H1 (cell line): ENCODE results near the gene GFY. TPM values are rescaled to one million over a fixed set of nuclear protein-coding genes. Genes with fewer than 3 reads are reported as not detected.
A peak's percentile ranks its signal among the peaks of the same experiment; 100 is the strongest.

Experiments
- CTCF ChIA-PET: fragments of 300-600 bp; sonication (Branson Sonifier 250); formaldehyde crosslinking; loops from one replicate; lab custom pipeline; 2021; ENCODE audit not compliant: partially characterized antibody; lab: Charles Lee
- POLR2A ChIA-PET: fragments of 300-600 bp; sonication (Branson Sonifier 250); formaldehyde crosslinking; loops from one replicate; lab custom pipeline; 2021; ENCODE audit warnings: inconsistent platforms; ENCODE audit not compliant: partially characterized antibody; lab: Charles Lee
- DNase-seq, 2 experiments: peaks; one replicate each; pipeline versions ENCODE4 v3.0.0 to v3.0.0-alpha.2; 2010 to 2022; ENCODE audit warnings: low spot score in 2 of 2, low read depth in 1 of 2, mixed read lengths in 1 of 2
- FAIRE-seq: peaks from 2 replicates; lab custom pipeline; 2011; peaks lifted over from hg19 to GRCh38; lab: Jason Lieb, UNC
- H2AFZ ChIP-seq: 2 replicates; pipeline ENCODE4 v1.8.1; 2012; ENCODE audit warnings: low read length, inconsistent platforms
- H2AK5ac ChIP-seq: 2 replicates; pipeline ENCODE4 v1.6.1; 2013; ENCODE audit warnings: low read depth, low read length
- H2BK120ac ChIP-seq: replicated peaks from 2 replicates; pipeline ENCODE3; 2013; ENCODE audit warnings: low read depth, low read length, inconsistent platforms
- H2BK12ac ChIP-seq: 2 replicates; pipeline ENCODE4 v1.6.1; 2013; ENCODE audit warnings: low read depth, low read length
- H2BK15ac ChIP-seq: 2 replicates; pipeline ENCODE4 v1.6.1; 2013; ENCODE audit warnings: low read length
- H2BK20ac ChIP-seq: 2 replicates; pipeline ENCODE4 v1.6.1; 2013; ENCODE audit warnings: low read length
- H2BK5ac ChIP-seq: 2 replicates; pipeline ENCODE4 v1.6.1; 2013; ENCODE audit warnings: low read depth, low read length
- H3K14ac ChIP-seq: 2 replicates; pipeline ENCODE4 v1.6.1; 2013; ENCODE audit warnings: inconsistent platforms; ENCODE audit not compliant: insufficient read length
- H3K18ac ChIP-seq: 2 replicates; pipeline ENCODE4 v1.6.1; 2013; ENCODE audit warnings: low read length; ENCODE audit errors: extremely low read depth
- H3K23ac ChIP-seq: 2 replicates; pipeline ENCODE4 v1.6.1; 2013; ENCODE audit warnings: inconsistent platforms; ENCODE audit not compliant: insufficient read length
- H3K23me2 ChIP-seq: 2 replicates; pipeline ENCODE4 v1.6.1; 2013; ENCODE audit warnings: low read depth, low read length
- H3K27ac ChIP-seq: 2 replicates; pipeline ENCODE4 v1.6.1; 2011; ENCODE audit warnings: low read depth, low read length, inconsistent platforms
- H3K27me3 ChIP-seq, 4 experiments: replicated peaks in 1 of 4; 1 replicate in 1 of 4; 2 replicates in 3 of 4; pipeline versions ENCODE4 v1.6.1 to v1.8.1; 2011 to 2013; ENCODE audit warnings: low read length in 3 of 4, mild to moderate bottlenecking in 3 of 4, inconsistent platforms in 2 of 4, mixed read lengths in 2 of 4, moderate library complexity in 1 of 4; ENCODE audit not compliant: control insufficient read depth in 3 of 4, insufficient read depth in 3 of 4; ENCODE audit errors: extremely low read depth in 1 of 4
- H3K36me3 ChIP-seq, 4 experiments: 2 replicates each; pipeline versions ENCODE4 v1.6.1 to v1.8.1; 2011 to 2013; ENCODE audit warnings: mild to moderate bottlenecking in 4 of 4, low read length in 3 of 4, moderate library complexity in 2 of 4, control low read depth in 1 of 4, inconsistent platforms in 1 of 4; ENCODE audit not compliant: insufficient read depth in 4 of 4, control insufficient read depth in 2 of 4
- H3K4ac ChIP-seq: replicated peaks from 2 replicates; pipeline ENCODE3; 2013; ENCODE audit warnings: low read length, low read depth, mixed read lengths, inconsistent platforms; ENCODE audit not compliant: insufficient read length
- H3K4me1 ChIP-seq, 4 experiments: replicated peaks in 1 of 4; 1 replicate in 1 of 4; 2 replicates in 3 of 4; pipeline versions ENCODE4 v1.6.1 to v1.8.1; 2011 to 2013; ENCODE audit warnings: low read length in 3 of 4, inconsistent platforms in 2 of 4, mixed read lengths in 1 of 4; ENCODE audit not compliant: insufficient read depth in 4 of 4, control insufficient read depth in 3 of 4
- H3K4me2 ChIP-seq, 2 experiments: 2 replicates each; pipeline versions ENCODE4 v1.6.1 to v1.8.1; 2011 to 2013; ENCODE audit warnings: low read depth in 2 of 2, low read length in 2 of 2, control low read depth in 1 of 2, inconsistent platforms in 1 of 2, mild to moderate bottlenecking in 1 of 2; ENCODE audit not compliant: insufficient read depth in 1 of 2
- H3K4me3 ChIP-seq, 4 experiments: fragments of 200-600, 300-600 bp in 1 of 4; sonication (generic), shearing (Covaris generic), sonication (Bioruptor Twin) in 1 of 4; 2 replicates each; pipeline versions ENCODE4 v1.5.1 to v1.8.1; 2011 to 2016; ENCODE audit warnings: low read length in 4 of 4, low read depth in 3 of 4, control low read depth in 2 of 4, inconsistent platforms in 2 of 4, mild to moderate bottlenecking in 2 of 4, mixed read lengths in 1 of 4, moderate library complexity in 1 of 4; ENCODE audit not compliant: insufficient read depth in 2 of 4; ENCODE audit errors: extremely low read depth in 1 of 4
- H3K56ac ChIP-seq: replicated peaks from 2 replicates; pipeline ENCODE3; 2013; ENCODE audit warnings: low read depth, mild to moderate bottlenecking, mixed read lengths, low read length, inconsistent platforms; ENCODE audit not compliant: insufficient read length
- H3K79me1 ChIP-seq: 2 replicates; pipeline ENCODE4 v1.6.1; 2013; ENCODE audit warnings: low read depth, low read length, control low read depth
- H3K79me2 ChIP-seq, 2 experiments: 2 replicates each; pipeline versions ENCODE4 v1.6.1 to v1.8.1; 2012 to 2013; ENCODE audit warnings: low read length in 2 of 2, mild to moderate bottlenecking in 2 of 2, inconsistent platforms in 1 of 2; ENCODE audit not compliant: insufficient read depth in 2 of 2, control insufficient read depth in 1 of 2
- H3K9ac ChIP-seq, 4 experiments: replicated peaks in 1 of 4; 1 replicate in 1 of 4; 2 replicates in 3 of 4; pipeline versions ENCODE4 v1.6.1 to v1.8.1; 2011 to 2013; ENCODE audit warnings: low read depth in 3 of 4, low read length in 3 of 4, control low read depth in 2 of 4, mild to moderate bottlenecking in 2 of 4, moderate library complexity in 2 of 4, inconsistent platforms in 1 of 4; ENCODE audit errors: extremely low read depth in 1 of 4
- H3K9me3 ChIP-seq, 2 experiments: 2 replicates each; pipeline versions ENCODE4 v1.6.1 to v1.8.1; 2012 to 2013; ENCODE audit warnings: mild to moderate bottlenecking in 2 of 2, moderate library complexity in 2 of 2, control low read depth in 1 of 2, inconsistent platforms in 1 of 2, low read depth in 1 of 2, low read length in 1 of 2, mixed read lengths in 1 of 2; ENCODE audit not compliant: insufficient read depth in 2 of 2
- H4K20me1 ChIP-seq, 2 experiments: replicated peaks in 1 of 2; 2 replicates each; pipeline versions ENCODE3 to v1.8.1; 2011 to 2013; ENCODE audit warnings: inconsistent platforms in 2 of 2, low read length in 2 of 2, mild to moderate bottlenecking in 1 of 2; ENCODE audit not compliant: insufficient read depth in 2 of 2, control insufficient read depth in 1 of 2
- H4K5ac ChIP-seq: 2 replicates; pipeline ENCODE4 v1.6.1; 2013; ENCODE audit warnings: low read length, low read depth, mixed read lengths, inconsistent platforms; ENCODE audit not compliant: insufficient read length
- H4K8ac ChIP-seq: 2 replicates; pipeline ENCODE4 v1.8.0; 2013; ENCODE audit warnings: mild to moderate bottlenecking, moderate library complexity, low read length, inconsistent platforms; ENCODE audit not compliant: insufficient read depth; ENCODE audit errors: extremely low read depth
- H4K91ac ChIP-seq: replicated peaks from 2 replicates; pipeline ENCODE3; 2013; ENCODE audit warnings: low read length, mixed read lengths, inconsistent platforms; ENCODE audit not compliant: insufficient read length
- BCL11A ChIP-seq, 2 experiments: IDR thresholded peaks; one replicate each; pipeline ENCODE4 v1.6.1; 2011; ENCODE audit warnings: low read depth in 2 of 2, low read length in 2 of 2, mild to moderate bottlenecking in 2 of 2
- WGBS, 2 experiments: shearing (Covaris generic) in 1 of 2; methylation state at CpG; one replicate each; pipeline versions ENCODE4 v1.1.6 to v1.1.7; 2013 to 2015; ENCODE audit warnings: low lambda C conversion rate in 2 of 2, mixed read lengths in 2 of 2, inconsistent platforms in 1 of 2, low coverage in 1 of 2, missing lambda C conversion rate in 1 of 2; ENCODE audit not compliant: insufficient replicate concordance in 2 of 2, insufficient coverage in 1 of 2, insufficient read length in 1 of 2; ENCODE audit errors: extremely low coverage in 1 of 2, missing lambda C conversion rate in 1 of 2; 5-methylcytosine and 5-hydroxymethylcytosine counted together
- polyA plus RNA-seq, 7 experiments: library from polyadenylated mRNA; depleted of rRNA in 3 of 7; stranded (reverse) in 5 of 7; unstranded in 2 of 7; fragments of >200 nt in 5 of 7; fragments of 200-250 nt in 2 of 7; gene quantifications; 1 replicate in 5 of 7; 2 replicates in 1 of 7; 4 replicates in 1 of 7; pipeline versions ENCODE4 v1.2.1 to v1.2.3, GENCODE V29; 2011 to 2013; ENCODE audit warnings: missing spikeins in 2 of 7, mixed read lengths in 2 of 7
- total RNA-seq: library from RNA; stranded (reverse); fragmentation: NEBNext Ultra II Directional; extraction: Animal tissue kit (Norgen Biotek cat#: 25700); gene quantifications from 2 replicates; pipeline ENCODE4 v1.2.1, GENCODE V29; 2021
- TF ChIP-seq, protein P1 (sequence below): IDR thresholded peaks from 2 replicates; pipeline ENCODE4 v1.6.1; 2012; ENCODE audit warnings: inconsistent platforms

Gene GFY
- total and polyA plus RNA-seq, 2 of the 8 experiments (the other 6 are each of a cell fraction or from before 2014, with no cell fraction given), result 0.68 to 0.93 TPM

GRCh38 chr19:49387936-49388372 is 37.2 kb upstream of the GFY start, which contains the start of gene KASH5:
Gene KASH5 (plus strand): TSS chr19:49388249. CDS start chr19:49390884, 2,635 bp downstream.
- Histone ChIP-seq H3K18ac (no peak within 1 kb of the TSS), H3K4me1 (no peaks in the 10 kb centered on the region; a peak in 2 of 7 replicates), H3K9me3 (no peaks in the 10 kb centered on the region), H2BK12ac (no peak within 1 kb of the TSS), H3K79me2 (no peaks in the 10 kb centered on the region)
- 97% methylated on average over 19 of the region's 40 CpGs; no CpG with 5 or more reads in 1 of the 2 experiments for WGBS, 2 experiments
- TF ChIP-seq, protein P1, sequence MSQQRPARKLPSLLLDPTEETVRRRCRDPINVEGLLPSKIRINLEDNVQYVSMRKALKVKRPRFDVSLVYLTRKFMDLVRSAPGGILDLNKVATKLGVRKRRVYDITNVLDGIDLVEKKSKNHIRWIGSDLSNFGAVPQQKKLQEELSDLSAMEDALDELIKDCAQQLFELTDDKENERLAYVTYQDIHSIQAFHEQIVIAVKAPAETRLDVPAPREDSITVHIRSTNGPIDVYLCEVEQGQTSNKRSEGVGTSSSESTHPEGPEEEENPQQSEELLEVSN, result peak; percentile 80
- no peak for TF ChIP-seq BCL11A (IDR thresholded peaks at IDR 0.05; ENCODE audit: low read depth in 2 of 2, low read length in 2 of 2)
- TF ChIP-seq, all 59 proteins: peak for 1
- H3K79me1 ChIP-seq, result no peaks in the 10 kb centered on the region
- no peak within 1 kb of the TSS for H3K4me2 ChIP-seq
- H3K14ac ChIP-seq, result no peak within 1 kb of the TSS
- no peak within 1 kb of the TSS for H2AFZ ChIP-seq
- H3K27ac ChIP-seq, result no peak within 1 kb of the TSS
- no peaks in the 10 kb centered on the region for H3K27me3 ChIP-seq
- CTCF ChIA-PET, result interaction anchor here (1.0 kb wide), 1 partner anchor 43 kb away, joined by 4 read pairs; no protein-coding TSS in a partner anchor
- H2BK20ac ChIP-seq, result no peak within 1 kb of the TSS
- no peak within 1 kb of the TSS for H2BK120ac ChIP-seq
- no peak within 1 kb of the TSS for H4K5ac ChIP-seq
- no peak within 1 kb of the TSS for H2AK5ac ChIP-seq
- H3K36me3 ChIP-seq, result no peaks in the 10 kb centered on the region
- H3K23me2 ChIP-seq, result no peaks in the 10 kb centered on the region; the same call in 1 of the 2 replicates
- H4K20me1 ChIP-seq, result no peaks in the 10 kb centered on the region
- POLR2A ChIA-PET, result interaction anchor here (0.6 kb wide), 1 partner anchor 21 kb away, joined by 4 read pairs; no protein-coding TSS in a partner anchor
- no peak within 1 kb of the TSS for H2BK15ac ChIP-seq
- H3K23ac ChIP-seq, result no peak within 1 kb of the TSS
- DNase-seq, result no peak
- FAIRE-seq, result no peak
- no peak within 1 kb of the TSS for H2BK5ac ChIP-seq
- H4K91ac ChIP-seq, result no peak within 1 kb of the TSS
- H3K4me3 ChIP-seq, result no peak within 1 kb of the TSS
- H3K4ac ChIP-seq, result no peak within 1 kb of the TSS
- H3K9ac ChIP-seq, result no peak within 1 kb of the TSS
- no peak within 1 kb of the TSS for H3K56ac ChIP-seq
- H4K8ac ChIP-seq, result no peak within 1 kb of the TSS
